Ovary (tissue), 9 donors: ENCODE measurements around the gene DUS4L. TPM values are rescaled to one million over a fixed set of nuclear protein-coding genes. Genes with fewer than 3 reads are reported as not detected.

Experiments
- DNase-seq, 5 donors: peaks; one replicate each; pipeline ENCODE4 v3.0.0-alpha.2; 2019 to 2020
- H3K27ac ChIP-seq, 2 donors: fragments of 200-600 bp; one replicate each; pipeline versions ENCODE4 v1.5.1 to v1.8.0; 2019 to 2022
- H3K27me3 ChIP-seq: fragments of 200-600 bp; one replicate; pipeline ENCODE4 v1.8.0; 2022
- H3K36me3 ChIP-seq: fragments of 200-600 bp; sonication (generic); one replicate; pipeline ENCODE4 v1.5.1; 2019
- H3K4me1 ChIP-seq: one replicate; pipeline ENCODE4 v1.8.1; 2013; ENCODE audit warnings: mild to moderate bottlenecking, moderate library complexity; ENCODE audit not compliant: insufficient read depth
- H3K4me3 ChIP-seq: fragments of 200-600 bp; sonication (generic); one replicate; pipeline ENCODE4 v1.5.1; 2017
- H3K9me3 ChIP-seq, 2 donors: fragments of 200-600 bp in 1 of 2; sonication (generic) in 1 of 2; one replicate each; pipeline versions ENCODE4 v1.5.1 to v1.8.1; 2013 to 2019; ENCODE audit warnings: mild to moderate bottlenecking in 1 of 2, moderate library complexity in 1 of 2
- EP300 ChIP-seq: sonication (generic); formaldehyde crosslinking; IDR thresholded peaks from one replicate; pipeline ENCODE4 v1.6.1; 2017; ENCODE audit warnings: antibody characterized with exemption
- POLR2A ChIP-seq: fragments of 450-650 bp; IDR thresholded peaks from one replicate; pipeline ENCODE4 v1.6.1; 2017; ENCODE audit warnings: antibody characterized with exemption, mild to moderate bottlenecking, moderate library complexity
- WGBS, 3 donors: extraction: QIAGEN DNeasy Blood & Tissue Kit in 1 of 3; methylation state at CpG; one replicate each; pipeline versions ENCODE4 v1.1.5 to v1.1.7; 2013 to 2017; 5-methylcytosine and 5-hydroxymethylcytosine counted together
- intact Hi-C, 4 donors: fragments of 100-400 bp; cut with DNase I; formaldehyde crosslinking; loops; one replicate each; pipeline versions ENCODE4 v1.11.0 to v1.15.1; 2022 to 2023
- polyA plus RNA-seq, 2 donors: library from polyadenylated mRNA; stranded (reverse); fragments of 200-250 nt in 1 of 2; fragments of 350-450 nt in 1 of 2; fragmentation: Illumina TruSeq in 1 of 2; extraction: RNeasy Lipid Tissue Mini Kit (QIAGEN cat#74804) in 1 of 2; gene quantifications; one replicate each; pipeline ENCODE4 v1.2.3, GENCODE V29; 2013 to 2014
- total RNA-seq, 7 donors: library from RNA; depleted of rRNA in 2 of 7; stranded (reverse); fragments of >200 nt in 2 of 7; fragmentation: NEBNext Ultra II Directional in 3 of 7; extraction: Animal tissue kit (Norgen Biotek cat#: 25700) in 3 of 7; gene quantifications; one replicate each; pipeline versions ENCODE4 v1.1.0 to v1.2.4, GENCODE V29; 2016 to 2023
- TF ChIP-seq, protein P1 (sequence below), 3 donors: fragments of 450-650 bp in 2 of 3; fragments of 200-600 bp in 1 of 3; IDR thresholded peaks; one replicate each; pipeline versions ENCODE4 v1.5.1 to v1.8.0; 2016 to 2022; ENCODE audit warnings: antibody characterized with exemption in 3 of 3, mild to moderate bottlenecking in 1 of 3
- donor health status: DM: no; HTN: no; CAD: no; lungs with moderate emphysema.
- donor health status: DM: no; HTN: no; CAD: no.
- donor health status: Bipolar disorder and iron deficiency.
- donor health status: DM: yes; HTN: yes; CAD: no.
- donor health status: DM: no; HTN: no; CAD: no.
- donor health status: DM: yes; HTN: yes; CAD: no.

The DUS4L gene
- total and polyA plus RNA-seq, 9 donors, result 4.4 to 8.1 (median 5.2) TPM

DNA sequence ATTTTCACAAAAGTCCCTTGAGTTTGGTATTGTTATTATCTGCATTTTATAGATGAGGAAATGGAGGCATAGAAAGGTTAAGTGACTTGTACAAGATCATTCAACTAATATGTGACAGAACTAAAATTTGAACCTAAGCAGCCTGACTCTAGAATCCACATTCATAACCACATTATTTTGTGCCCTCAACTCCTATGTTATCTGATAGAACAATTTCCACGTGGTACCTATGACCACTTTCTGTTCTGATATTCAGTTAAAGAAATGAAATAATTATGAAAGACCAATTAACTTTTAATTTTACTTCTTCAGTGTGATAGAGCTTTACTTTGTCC lies 33.8 kb downstream of the DUS4L start:
- no peak for DNase-seq
- TF ChIP-seq, protein P1, sequence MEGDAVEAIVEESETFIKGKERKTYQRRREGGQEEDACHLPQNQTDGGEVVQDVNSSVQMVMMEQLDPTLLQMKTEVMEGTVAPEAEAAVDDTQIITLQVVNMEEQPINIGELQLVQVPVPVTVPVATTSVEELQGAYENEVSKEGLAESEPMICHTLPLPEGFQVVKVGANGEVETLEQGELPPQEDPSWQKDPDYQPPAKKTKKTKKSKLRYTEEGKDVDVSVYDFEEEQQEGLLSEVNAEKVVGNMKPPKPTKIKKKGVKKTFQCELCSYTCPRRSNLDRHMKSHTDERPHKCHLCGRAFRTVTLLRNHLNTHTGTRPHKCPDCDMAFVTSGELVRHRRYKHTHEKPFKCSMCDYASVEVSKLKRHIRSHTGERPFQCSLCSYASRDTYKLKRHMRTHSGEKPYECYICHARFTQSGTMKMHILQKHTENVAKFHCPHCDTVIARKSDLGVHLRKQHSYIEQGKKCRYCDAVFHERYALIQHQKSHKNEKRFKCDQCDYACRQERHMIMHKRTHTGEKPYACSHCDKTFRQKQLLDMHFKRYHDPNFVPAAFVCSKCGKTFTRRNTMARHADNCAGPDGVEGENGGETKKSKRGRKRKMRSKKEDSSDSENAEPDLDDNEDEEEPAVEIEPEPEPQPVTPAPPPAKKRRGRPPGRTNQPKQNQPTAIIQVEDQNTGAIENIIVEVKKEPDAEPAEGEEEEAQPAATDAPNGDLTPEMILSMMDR (IDR thresholded peaks at IDR 0.05), result no peak
- TF ChIP-seq EP300, result no peak
- H3K27ac ChIP-seq, result no peak overlapping the region
- H3K4me1 ChIP-seq, result peaks cover 1% of the 10 kb centered on the region
- no peaks in the 10 kb centered on the region for H3K36me3 ChIP-seq
- intact Hi-C loops, result no loop called here
- no peaks in the 10 kb centered on the region for H3K27me3 ChIP-seq
- 85 to 92% (median 91%) methylated on average over 1 of the region's 1 CpG for WGBS, 3 donors
- H3K4me3 ChIP-seq, result no peak overlapping the region
- H3K9me3 ChIP-seq, result no peaks in the 10 kb centered on the region

DNA sequence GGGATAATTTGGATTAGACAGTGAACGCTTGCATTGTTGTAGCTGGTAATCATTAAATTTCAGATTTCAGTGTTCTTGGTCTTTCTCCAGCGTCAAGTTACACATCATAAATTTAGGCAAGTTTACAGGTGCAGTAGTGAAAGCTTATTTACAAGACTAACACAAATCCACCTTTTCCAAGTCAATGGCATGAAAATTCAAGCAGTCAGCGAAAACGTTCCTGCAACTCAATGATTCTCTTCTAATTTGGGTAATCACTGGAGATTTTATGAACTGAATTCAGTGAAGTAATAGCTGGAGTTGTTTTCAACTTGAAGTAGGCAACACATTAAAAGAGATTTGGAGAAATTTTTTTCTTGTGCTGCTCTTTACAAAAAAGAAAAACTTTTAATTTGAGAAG lies 34.2 kb downstream of the DUS4L start:
- Histone ChIP-seq H3K4me1 (peaks cover 1% of the 10 kb centered on the region), H3K27ac (no peak overlapping the region), H3K9me3 (no peaks in the 10 kb centered on the region), H3K36me3 (no peaks in the 10 kb centered on the region), H3K27me3 (no peaks in the 10 kb centered on the region), H3K4me3 (no peak overlapping the region)
- DNase-seq, result no peak
- intact Hi-C loops, result no loop called here
- 85 to 88% (median 87%) methylated on average over 4 of the region's 4 CpGs for WGBS, 3 donors
- no peak for TF ChIP-seq EP300
- TF ChIP-seq, protein P1 (IDR thresholded peaks at IDR 0.05), result no peak
- TF ChIP-seq POLR2A, result no peak

DNA sequence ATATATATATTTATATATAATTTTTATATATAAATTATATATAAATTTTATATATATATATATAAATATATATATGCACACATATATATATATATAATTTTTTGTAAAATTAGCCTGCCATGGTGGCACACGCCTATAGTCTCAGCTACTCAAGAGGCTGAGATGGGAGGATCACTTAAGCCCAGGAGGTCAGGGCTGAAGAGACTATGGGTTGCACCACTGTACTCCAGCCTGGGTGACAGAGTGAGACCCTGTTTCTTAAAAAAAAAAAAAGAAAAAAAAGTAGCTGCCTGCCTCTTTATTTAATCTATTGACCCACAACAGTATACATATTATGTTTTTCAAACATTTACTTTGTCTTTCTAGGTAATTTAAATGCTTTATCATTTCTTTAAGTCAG lies 35.5 kb downstream of the DUS4L start:
- no peaks in the 10 kb centered on the region for H3K27me3 ChIP-seq
- intact Hi-C loops, result no loop called here
- H3K9me3 ChIP-seq, result no peaks in the 10 kb centered on the region
- WGBS, 3 donors, result 97 to 100% (median 98%) methylated on average over 1 of the region's 1 CpG
- no peak overlapping the region for H3K27ac ChIP-seq
- H3K4me3 ChIP-seq, result no peak overlapping the region
- H3K4me1 ChIP-seq, result peaks cover 1% of the 10 kb centered on the region
- DNase-seq, result no peak
- TF ChIP-seq, protein P1 (IDR thresholded peaks at IDR 0.05), result no peak
- TF ChIP-seq EP300 (no peak), POLR2A (no peak)
- no peaks in the 10 kb centered on the region for H3K36me3 ChIP-seq

DNA sequence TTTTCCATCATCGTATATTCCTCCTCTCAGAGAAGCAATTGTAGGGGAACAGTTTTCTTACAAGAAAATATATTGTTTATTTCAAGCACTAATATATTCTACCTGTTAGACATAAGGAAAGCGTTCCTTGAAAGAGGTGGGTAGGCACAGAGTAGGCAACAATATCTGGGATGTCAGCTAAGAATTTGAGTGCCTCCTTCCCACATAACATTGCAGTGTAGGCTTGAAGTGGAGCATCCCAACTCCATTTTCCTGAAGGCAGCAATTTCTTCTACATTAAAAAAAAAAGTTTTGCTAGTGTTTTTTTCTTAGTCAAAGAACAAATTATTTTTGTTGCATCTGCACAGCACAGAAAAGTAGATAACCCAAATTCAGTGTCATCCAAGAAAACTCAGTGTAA lies 37.0 kb downstream of the DUS4L start:
- peak overlapping the region in 1 of 2 donors; percentile 19 for H3K27ac ChIP-seq
- 31 to 48% (median 31%) methylated on average over 2 of the region's 2 CpGs for WGBS, 3 donors
- intact Hi-C loops, result no loop called here
- TF ChIP-seq EP300 (no peak), POLR2A (no peak)
- TF ChIP-seq, protein P1 (IDR thresholded peaks at IDR 0.05), result no peak
- no peaks in the 10 kb centered on the region for H3K27me3 ChIP-seq
- no peaks in the 10 kb centered on the region for H3K4me1 ChIP-seq
- no peaks in the 10 kb centered on the region for H3K9me3 ChIP-seq
- H3K4me3 ChIP-seq, result no peak overlapping the region
- DNase-seq, result no peak
- H3K36me3 ChIP-seq, result no peaks in the 10 kb centered on the region
